Erythroblast (primary cell): ENCODE results near the gene ST8SIA6.

ENCODE experiments used
- GATA1 ChIP-seq: IDR thresholded peaks from 2 replicates; pipeline ENCODE4 v1.6.1; 2011; ENCODE audit warnings: low read depth, mild to moderate bottlenecking, control low read depth, low read length, moderate library complexity
- POLR2A ChIP-seq: IDR thresholded peaks from 2 replicates; pipeline ENCODE4 v1.6.1; 2011; ENCODE audit warnings: mild to moderate bottlenecking, low read length

DNA sequence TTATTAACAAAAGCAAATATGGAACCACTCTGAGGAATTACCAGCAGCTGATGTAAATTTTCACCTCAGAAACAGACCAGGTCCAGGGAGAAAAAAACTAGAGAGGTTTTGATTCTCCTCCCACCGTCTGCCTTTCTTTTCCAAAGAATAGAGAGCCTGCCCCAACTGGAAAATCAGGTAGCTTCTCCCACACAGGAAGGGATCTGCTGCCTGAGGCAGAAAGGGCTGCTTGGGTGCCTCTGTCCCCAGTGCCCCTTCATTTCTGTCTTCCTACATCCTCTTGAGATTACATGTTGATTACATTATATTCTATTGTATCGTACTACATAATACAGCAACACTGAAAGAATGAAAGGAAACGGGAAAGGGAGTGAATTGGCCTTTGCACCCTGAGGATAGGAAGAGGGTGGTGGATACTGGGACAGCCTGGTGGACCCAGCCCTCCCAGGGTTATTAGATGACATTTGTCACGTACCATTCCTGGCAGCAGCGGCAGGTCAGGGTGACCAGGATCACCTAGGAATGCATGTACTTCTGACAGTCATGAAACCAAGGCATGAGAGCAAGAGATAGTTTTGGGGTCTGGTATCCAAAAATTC is 8.9 kb downstream of the ST8SIA6 start:
- TF ChIP-seq POLR2A: no peak
- TF ChIP-seq GATA1: no peak
